A549 (cell line): ENCODE results near the gene OR2A14. TPM values are rescaled to one million over a fixed set of nuclear protein-coding genes. Genes with fewer than 3 reads are reported as not detected.

Experiments used
- ATAC-seq, 2 experiments: fragments of 200-7000 bp in 1 of 2; fragments of >200 bp in 1 of 2; cut with Nextera tagmentation in 1 of 2; cut with Tn5 transposase in 1 of 2; 3 replicates each; pipeline versions ENCODE4 v1.8.0 to v1.9.1; 2018 to 2020; ENCODE audit warnings: mild to moderate bottlenecking in 1 of 2, moderate library complexity in 1 of 2
- CTCF ChIA-PET: fragments of 300-600 bp; sonication (Branson Sonifier 250); formaldehyde crosslinking; extraction: SDS; loops from one replicate; lab custom pipeline; 2021; ENCODE audit warnings: antibody characterized with exemption, inconsistent platforms; lab: Yijun Ruan, JAX
- POLR2A ChIA-PET: fragments of 350-600 bp; formaldehyde crosslinking; extraction: SDS; loops from one replicate; lab custom pipeline; 2021; ENCODE audit warnings: antibody characterized with exemption, inconsistent platforms; lab: Yijun Ruan, JAX
- DNase-seq, 2 experiments: peaks; one replicate each; pipeline versions ENCODE4 v3.0.0 to v3.0.0-alpha.2; 2011 to 2016; ENCODE audit warnings: low read depth in 1 of 2, low spot score in 1 of 2
- FAIRE-seq: peaks from 2 replicates; lab custom pipeline; 2011; peaks lifted over from hg19 to GRCh38; lab: Jason Lieb, UNC
- H3K27ac ChIP-seq, 2 experiments: fragments of >200 bp; sonication (Bioruptor Twin); formaldehyde crosslinking; 3 replicates each; pipeline ENCODE4 v1.5.1; 2016 to 2017
- H3K4me1 ChIP-seq: fragments of >200 bp; sonication (Bioruptor Twin); formaldehyde crosslinking; 3 replicates; pipeline ENCODE4 v1.6.1; 2016
- H3K4me2 ChIP-seq: fragments of >200 bp; sonication (Bioruptor Twin); formaldehyde crosslinking; 3 replicates; pipeline ENCODE4 v1.6.1; 2016
- H3K4me3 ChIP-seq: fragments of >200 bp; sonication (Bioruptor Twin); formaldehyde crosslinking; 3 replicates; pipeline ENCODE4 v1.5.1; 2016
- H3K9me3 ChIP-seq: fragments of >200 bp; sonication (Bioruptor Twin); formaldehyde crosslinking; 3 replicates; pipeline ENCODE4 v1.6.1; 2016
- CBX2 ChIP-seq: fragments of 200-600 bp; sonication (generic); IDR thresholded peaks from 2 replicates; pipeline ENCODE4 v1.6.1; 2016; ENCODE audit warnings: low read depth, mild to moderate bottlenecking, borderline replicate concordance
- CHD4 ChIP-seq: fragments of 200-600 bp; sonication (generic); IDR thresholded peaks from 2 replicates; pipeline ENCODE4 v1.6.1; 2016; ENCODE audit warnings: antibody characterized with exemption, mild to moderate bottlenecking, borderline replicate concordance
- E2F6 ChIP-seq: IDR thresholded peaks from 2 replicates; pipeline ENCODE4 v1.6.1; 2012; ENCODE audit warnings: low read depth, borderline replicate concordance
- EHF ChIP-seq: fragments of 250-450 bp; sonication (Bioruptor Pico); IDR thresholded peaks from 2 replicates; pipeline ENCODE4 v1.5.0; 2020; ENCODE audit warnings: mild to moderate bottlenecking
- HDAC2 ChIP-seq: fragments of 200-600 bp; sonication (generic); IDR thresholded peaks from 2 replicates; pipeline ENCODE4 v1.6.1; 2016
- HOXB13 ChIP-seq: fragments of 250-450 bp; sonication (Bioruptor Pico); IDR thresholded peaks from 2 replicates; pipeline ENCODE4 v1.5.0; 2020; ENCODE audit warnings: low read depth, mild to moderate bottlenecking, moderate library complexity
- JUNB ChIP-seq: fragments of >200 bp; sonication (Bioruptor Twin); formaldehyde crosslinking; IDR thresholded peaks from 2 replicates; pipeline ENCODE4 v1.6.1; 2016
- MAX ChIP-seq: IDR thresholded peaks from 2 replicates; pipeline ENCODE4 v1.6.1; 2012
- NPAS2 ChIP-seq: fragments of 250-450 bp; sonication (Bioruptor Pico); IDR thresholded peaks from 2 replicates; pipeline ENCODE4 v1.8.0; 2022; ENCODE audit warnings: mild to moderate bottlenecking, moderate library complexity, borderline replicate concordance
- NR3C1 ChIP-seq: fragments of >200 bp; sonication (Bioruptor Twin); formaldehyde crosslinking; IDR thresholded peaks from 3 replicates; pipeline ENCODE4 v1.6.1; 2017
- PHF8 ChIP-seq: fragments of 200-600 bp; sonication (generic); IDR thresholded peaks from 2 replicates; pipeline ENCODE4 v1.6.1; 2016; ENCODE audit warnings: low read depth, mild to moderate bottlenecking, antibody characterized with exemption, moderate library complexity, borderline replicate concordance
- POLR2A ChIP-seq: IDR thresholded peaks from 2 replicates; pipeline ENCODE4 v1.6.1; 2012; ENCODE audit warnings: mild to moderate bottlenecking, low read length
- REST ChIP-seq: fragments of 200-600 bp; sonication (generic); IDR thresholded peaks from 2 replicates; pipeline ENCODE4 v1.6.1; 2016; ENCODE audit warnings: antibody characterized with exemption, mild to moderate bottlenecking, moderate library complexity
- RNF2 ChIP-seq: fragments of 200-600 bp; sonication (generic); IDR thresholded peaks from 2 replicates; pipeline ENCODE4 v1.6.1; 2016; ENCODE audit warnings: low read depth, mild to moderate bottlenecking, antibody characterized with exemption, moderate library complexity, borderline replicate concordance
- TFCP2L1 ChIP-seq: fragments of 250-450 bp; sonication (Bioruptor Pico); IDR thresholded peaks from 2 replicates; pipeline ENCODE4 v1.5.0; 2021; ENCODE audit warnings: mild to moderate bottlenecking
- TP53 ChIP-seq: fragments of 250-450 bp; sonication (Bioruptor Pico); IDR thresholded peaks from 2 replicates; pipeline ENCODE4 v1.5.0; 2021; ENCODE audit warnings: mild to moderate bottlenecking, moderate library complexity
- ZC3H11A ChIP-seq: fragments of 450-650 bp; IDR thresholded peaks from 2 replicates; pipeline ENCODE4 v1.6.1; 2014; ENCODE audit warnings: antibody characterized with exemption, mild to moderate bottlenecking
- ZFP36 ChIP-seq: fragments of 450-650 bp; IDR thresholded peaks from 2 replicates; pipeline ENCODE4 v1.6.1; 2014; ENCODE audit warnings: borderline replicate concordance; ENCODE audit not compliant: partially characterized antibody
- WGBS: methylation state at CpG from one replicate; pipeline ENCODE4 v1.1.6; 2017; ENCODE audit errors: missing lambda C conversion rate; 5-methylcytosine and 5-hydroxymethylcytosine counted together
- polyA plus RNA-seq, 4 experiments: library from polyadenylated mRNA; depleted of rRNA in 3 of 4; stranded (reverse); fragments of >200 nt; fragmentation: RNase III in 1 of 4; extraction: RNeasy Plus Mini Kit Qiagen cat#74134 plus additional on column Dnase treatment in 1 of 4; gene quantifications; 2 replicates in 3 of 4; 3 replicates in 1 of 4; pipeline ENCODE4 v1.2.3, GENCODE V29; 2011 to 2017
- TF ChIP-seq, protein P1 (sequence below): fragments of 250-450 bp; sonication (Bioruptor Pico); IDR thresholded peaks from 2 replicates; pipeline ENCODE4 v1.5.0; 2021; ENCODE audit warnings: mild to moderate bottlenecking, moderate library complexity, borderline replicate concordance
- TF ChIP-seq, protein P2 (sequence below): fragments of 250-450 bp; sonication (Bioruptor Pico); IDR thresholded peaks from 2 replicates; pipeline ENCODE4 v1.5.0; 2020; ENCODE audit warnings: low read depth, mild to moderate bottlenecking, moderate library complexity
- TF ChIP-seq, protein P3 (sequence below): IDR thresholded peaks from 2 replicates; pipeline ENCODE4 v1.6.1; 2012
- TF ChIP-seq, protein P4 (sequence below): fragments of >200 bp; sonication (Bioruptor Twin); formaldehyde crosslinking; IDR thresholded peaks from 3 replicates; pipeline ENCODE4 v1.5.1; 2016

The OR2A14 gene
- polyA plus RNA-seq, 2 of the 4 experiments (the other 2 are of a cell fraction) = not detected

DNA sequence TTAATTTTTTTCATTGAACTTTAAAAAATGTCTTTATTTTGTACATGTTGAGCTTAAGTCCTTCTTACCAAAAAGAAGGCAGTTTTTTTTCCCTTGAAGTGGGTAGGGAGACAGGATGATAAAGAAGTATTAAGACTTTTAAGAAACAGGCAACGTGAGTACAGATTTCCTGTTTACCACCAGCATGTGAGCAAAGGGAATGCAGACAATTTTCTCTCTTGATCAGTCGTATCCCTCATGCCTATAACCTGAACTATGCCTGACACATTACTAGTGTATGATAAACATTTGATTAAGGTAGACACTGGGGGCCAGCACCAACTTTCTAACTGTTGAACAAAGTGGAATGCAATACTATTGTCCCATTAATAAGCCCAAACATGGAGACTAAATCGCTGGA lies 22.4 kb upstream of the OR2A14 start:
- FAIRE-seq = no peak
- H3K4me2 ChIP-seq = no peak overlapping the region
- H3K4me3 ChIP-seq = no peak overlapping the region
- H3K4me1 ChIP-seq = no peaks in the 10 kb centered on the region
- POLR2A ChIA-PET = no interaction called here
- DNase-seq = no peak
- ATAC-seq = no peak
- CTCF ChIA-PET = no interaction called here
- no peak overlapping the region for H3K27ac ChIP-seq
- TF ChIP-seq HOXB13 (CRISPR knock-in tag) = no peak
- TF ChIP-seq E2F6 = no peak
- no peak for TF ChIP-seq CHD4
- no peak for TF ChIP-seq ZFP36
- no peak for TF ChIP-seq TFCP2L1 (CRISPR knock-in tag)
- TF ChIP-seq, protein P1, sequence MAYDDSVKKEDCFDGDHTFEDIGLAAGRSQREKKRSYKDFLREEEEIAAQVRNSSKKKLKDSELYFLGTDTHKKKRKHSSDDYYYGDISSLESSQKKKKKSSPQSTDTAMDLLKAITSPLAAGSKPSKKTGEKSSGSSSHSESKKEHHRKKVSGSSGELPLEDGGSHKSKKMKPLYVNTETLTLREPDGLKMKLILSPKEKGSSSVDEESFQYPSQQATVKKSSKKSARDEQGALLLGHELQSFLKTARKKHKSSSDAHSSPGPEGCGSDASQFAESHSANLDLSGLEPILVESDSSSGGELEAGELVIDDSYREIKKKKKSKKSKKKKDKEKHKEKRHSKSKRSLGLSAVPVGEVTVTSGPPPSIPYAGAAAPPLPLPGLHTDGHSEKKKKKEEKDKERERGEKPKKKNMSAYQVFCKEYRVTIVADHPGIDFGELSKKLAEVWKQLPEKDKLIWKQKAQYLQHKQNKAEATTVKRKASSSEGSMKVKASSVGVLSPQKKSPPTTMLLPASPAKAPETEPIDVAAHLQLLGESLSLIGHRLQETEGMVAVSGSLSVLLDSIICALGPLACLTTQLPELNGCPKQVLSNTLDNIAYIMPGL (CRISPR knock-in tag) = no peak
- TF ChIP-seq POLR2A = no peak
- 1% methylated on average over 3 of the region's 3 CpGs for WGBS
- H3K9me3 ChIP-seq = no peaks in the 10 kb centered on the region

DNA sequence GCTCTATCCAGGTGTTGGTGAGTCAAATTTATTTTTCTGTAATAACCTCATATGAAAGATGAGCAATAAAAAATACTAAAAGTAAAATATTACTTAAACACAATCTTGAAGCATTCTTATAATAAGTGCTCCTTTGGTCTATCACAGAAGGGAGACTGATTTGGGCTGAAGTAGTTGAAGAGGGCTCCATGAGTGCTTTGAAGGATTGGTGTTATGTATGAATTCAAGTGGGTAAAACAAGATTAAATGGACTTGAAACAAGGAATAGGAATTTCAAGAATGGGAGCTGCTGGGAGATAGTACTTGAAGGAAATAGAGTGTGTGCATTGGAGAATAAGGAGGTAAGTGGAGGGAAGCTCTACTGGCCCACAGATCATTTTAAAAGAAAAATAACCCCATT lies 20.9 kb upstream of the OR2A14 start:
- no peak for FAIRE-seq
- no peak for ATAC-seq
- CTCF ChIA-PET = no interaction called here
- no peak for DNase-seq
- no peaks in the 10 kb centered on the region for H3K9me3 ChIP-seq
- no peak overlapping the region for H3K4me3 ChIP-seq
- H3K4me2 ChIP-seq = no peak overlapping the region
- POLR2A ChIA-PET = no interaction called here
- no peak overlapping the region for H3K27ac ChIP-seq
- no peaks in the 10 kb centered on the region for H3K4me1 ChIP-seq
- TF ChIP-seq PHF8 (no peak), MAX (no peak), REST (no peak), CBX2 (no peak), JUNB (no peak), NPAS2 (CRISPR knock-in tag) (no peak), HDAC2 (no peak), NR3C1 (no peak), RNF2 (no peak), ZC3H11A (no peak), TP53 (CRISPR knock-in tag) (no peak), E2F6 (no peak), EHF (CRISPR knock-in tag) (no peak)
- TF ChIP-seq, protein P2, sequence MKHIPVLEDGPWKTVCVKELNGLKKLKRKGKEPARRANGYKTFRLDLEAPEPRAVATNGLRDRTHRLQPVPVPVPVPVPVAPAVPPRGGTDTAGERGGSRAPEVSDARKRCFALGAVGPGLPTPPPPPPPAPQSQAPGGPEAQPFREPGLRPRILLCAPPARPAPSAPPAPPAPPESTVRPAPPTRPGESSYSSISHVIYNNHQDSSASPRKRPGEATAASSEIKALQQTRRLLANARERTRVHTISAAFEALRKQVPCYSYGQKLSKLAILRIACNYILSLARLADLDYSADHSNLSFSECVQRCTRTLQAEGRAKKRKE (CRISPR knock-in tag) = no peak
- TF ChIP-seq, protein P3, sequence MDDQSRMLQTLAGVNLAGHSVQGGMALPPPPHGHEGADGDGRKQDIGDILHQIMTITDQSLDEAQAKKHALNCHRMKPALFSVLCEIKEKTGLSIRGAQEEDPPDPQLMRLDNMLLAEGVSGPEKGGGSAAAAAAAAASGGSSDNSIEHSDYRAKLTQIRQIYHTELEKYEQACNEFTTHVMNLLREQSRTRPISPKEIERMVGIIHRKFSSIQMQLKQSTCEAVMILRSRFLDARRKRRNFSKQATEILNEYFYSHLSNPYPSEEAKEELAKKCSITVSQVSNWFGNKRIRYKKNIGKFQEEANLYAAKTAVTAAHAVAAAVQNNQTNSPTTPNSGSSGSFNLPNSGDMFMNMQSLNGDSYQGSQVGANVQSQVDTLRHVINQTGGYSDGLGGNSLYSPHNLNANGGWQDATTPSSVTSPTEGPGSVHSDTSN = no peak
- TF ChIP-seq, protein P4, sequence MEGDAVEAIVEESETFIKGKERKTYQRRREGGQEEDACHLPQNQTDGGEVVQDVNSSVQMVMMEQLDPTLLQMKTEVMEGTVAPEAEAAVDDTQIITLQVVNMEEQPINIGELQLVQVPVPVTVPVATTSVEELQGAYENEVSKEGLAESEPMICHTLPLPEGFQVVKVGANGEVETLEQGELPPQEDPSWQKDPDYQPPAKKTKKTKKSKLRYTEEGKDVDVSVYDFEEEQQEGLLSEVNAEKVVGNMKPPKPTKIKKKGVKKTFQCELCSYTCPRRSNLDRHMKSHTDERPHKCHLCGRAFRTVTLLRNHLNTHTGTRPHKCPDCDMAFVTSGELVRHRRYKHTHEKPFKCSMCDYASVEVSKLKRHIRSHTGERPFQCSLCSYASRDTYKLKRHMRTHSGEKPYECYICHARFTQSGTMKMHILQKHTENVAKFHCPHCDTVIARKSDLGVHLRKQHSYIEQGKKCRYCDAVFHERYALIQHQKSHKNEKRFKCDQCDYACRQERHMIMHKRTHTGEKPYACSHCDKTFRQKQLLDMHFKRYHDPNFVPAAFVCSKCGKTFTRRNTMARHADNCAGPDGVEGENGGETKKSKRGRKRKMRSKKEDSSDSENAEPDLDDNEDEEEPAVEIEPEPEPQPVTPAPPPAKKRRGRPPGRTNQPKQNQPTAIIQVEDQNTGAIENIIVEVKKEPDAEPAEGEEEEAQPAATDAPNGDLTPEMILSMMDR = no peak
- TF ChIP-seq, protein P1 (CRISPR knock-in tag) = no peak
